Right lobe of liver (tissue), 6 donors: ENCODE results near the gene CD46. TPM values are rescaled to one million over a fixed set of nuclear protein-coding genes. Genes with fewer than 3 reads are reported as not detected.
A peak's percentile ranks its signal among the peaks of the same experiment; 100 is the strongest.

ENCODE experiments used
- ATAC-seq, 4 donors: fragments of 200-7000 bp; cut with Tn5 transposase; one replicate each; pipeline ENCODE4 v1.9.1; 2020; ENCODE audit warnings: mild to moderate bottlenecking in 4 of 4, moderate library complexity in 4 of 4
- DNase-seq, 3 donors: peaks; one replicate each; pipeline ENCODE4 v3.0.0-alpha.2; 2020
- H3K27ac ChIP-seq, 3 donors: fragments of 200-600 bp; one replicate each; pipeline ENCODE4 v1.8.0; 2022
- H3K27me3 ChIP-seq, 2 donors: fragments of 200-600 bp; one replicate each; pipeline ENCODE4 v1.8.0; 2022
- H3K36me3 ChIP-seq, 4 donors: fragments of 200-600 bp; sonication (generic) in 1 of 4; one replicate each; pipeline versions ENCODE4 v1.5.1 to v1.8.0; 2017 to 2022; ENCODE audit warnings: control low read depth in 1 of 4
- H3K4me1 ChIP-seq, 4 donors: fragments of 200-600 bp; sonication (generic) in 1 of 4; one replicate each; pipeline versions ENCODE4 v1.5.1 to v1.8.0; 2017 to 2022; ENCODE audit warnings: control low read depth in 1 of 4
- H3K4me3 ChIP-seq, 3 donors: fragments of 200-600 bp; one replicate each; pipeline ENCODE4 v1.8.0; 2022
- H3K9me3 ChIP-seq, 4 donors: fragments of 200-600 bp; sonication (generic) in 1 of 4; one replicate each; pipeline versions ENCODE4 v1.5.1 to v1.8.0; 2017 to 2022; ENCODE audit warnings: control low read depth in 1 of 4
- CTCF ChIP-seq, 4 donors: fragments of 200-600 bp in 3 of 4; fragments of 450-650 bp in 1 of 4; IDR thresholded peaks; one replicate each; pipeline versions ENCODE4 v1.5.1 to v1.8.0; 2016 to 2022; ENCODE audit warnings: antibody characterized with exemption in 4 of 4, mild to moderate bottlenecking in 2 of 4
- POLR2A ChIP-seq: fragments of 450-650 bp; IDR thresholded peaks from one replicate; pipeline ENCODE4 v1.6.1; 2017; ENCODE audit warnings: antibody characterized with exemption, mild to moderate bottlenecking
- WGBS: methylation state at CpG from one replicate; pipeline ENCODE4 v1.1.6; 2018; ENCODE audit warnings: low coverage, low lambda C conversion rate; ENCODE audit not compliant: insufficient coverage; ENCODE audit errors: missing lambda C conversion rate; 5-methylcytosine and 5-hydroxymethylcytosine counted together
- intact Hi-C, 2 donors: fragments of 100-400 bp; cut with DNase I; formaldehyde crosslinking; loops; one replicate each; pipeline versions ENCODE4 v1.11.2 to v1.14.1; 2022
- total RNA-seq, 6 experiments: library from RNA; depleted of rRNA in 2 of 6; stranded (reverse); fragments of >200 nt in 2 of 6; fragmentation: NEBNext Ultra II Directional in 3 of 6; extraction: Animal tissue kit (Norgen Biotek cat#: 25700) in 3 of 6; gene quantifications; one replicate each; pipeline versions ENCODE4 v1.1.0 to v1.2.4, GENCODE V29; 2016 to 2023
- donor health status: DM: no; HTN: yes; CAD: no.
- donor health status: DM: no; HTN: no; CAD: no.
- donor health status: DM: no; HTN: no; CAD: no.
- donor health status: DM: no; HTN: yes; CAD: no.
- donor health status: DM: no; HTN: yes; CAD: no.

The CD46 gene
- total RNA-seq, 6 experiments from 2014 or later: 99.3 to 133 (median 114) TPM

- TF ChIP-seq POLR2A (no peak), CTCF (IDR thresholded peaks at IDR 0.05) (no peak)
- Histone ChIP-seq H3K4me3 (no peak overlapping the region), H3K4me1 (peaks cover 0 to 24% (median 10%) of the 10 kb centered on the region in 4 donors), H3K27ac (no peak overlapping the region), H3K36me3 (no peaks in the 10 kb centered on the region), H3K9me3 (no peaks in the 10 kb centered on the region), H3K27me3 (no peaks in the 10 kb centered on the region)
- WGBS: 44% methylated on average over 6 of the region's 9 CpGs
- no peak for ATAC-seq
- DNase-seq: no peak
- intact Hi-C loops: loop anchor here (5.0 kb wide), 2 partner anchors 36 to 131 kb away; no protein-coding TSS in a partner anchor
These were observed 79.9 kb downstream of the CD46 start for GRCh38 chr1:207831517-207832327.

GRCh38 chr1:207832796-207833195 lies 80.9 kb downstream of the CD46 start:
- WGBS: 84% methylated on average over 6 of the region's 8 CpGs
- Histone ChIP-seq H3K36me3 (no peaks in the 10 kb centered on the region), H3K4me3 (no peak overlapping the region), H3K9me3 (no peaks in the 10 kb centered on the region), H3K27me3 (no peaks in the 10 kb centered on the region), H3K27ac (no peak overlapping the region), H3K4me1 (peaks cover 0 to 15% (median 4%) of the 10 kb centered on the region in 4 donors)
- no peak for ATAC-seq
- TF ChIP-seq CTCF (IDR thresholded peaks at IDR 0.05) (no peak), POLR2A (no peak)
- no peak for DNase-seq
- intact Hi-C loops: loop anchor here (5.0 kb wide), 2 partner anchors 35 to 130 kb away; no protein-coding TSS in a partner anchor

DNA sequence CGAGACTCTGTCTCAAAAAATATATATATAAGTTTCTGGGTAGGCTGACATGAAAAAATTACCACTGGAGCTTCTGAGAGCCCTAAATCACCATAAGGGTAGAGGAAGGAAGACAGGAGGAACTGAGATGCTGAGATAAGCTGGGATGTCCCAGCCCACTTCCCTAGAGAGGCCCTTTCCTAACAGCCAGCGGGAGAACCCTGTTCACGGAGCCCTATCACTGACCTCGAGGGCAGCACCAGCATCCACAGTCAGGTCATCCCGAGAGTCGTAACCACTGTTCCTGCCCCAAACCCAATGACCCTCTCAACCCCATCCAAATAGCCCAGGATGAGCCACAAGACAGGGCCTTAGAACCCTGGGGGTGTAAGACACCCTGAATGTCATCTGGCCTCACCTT lies 81.5 kb downstream of the CD46 start:
- H3K4me3 ChIP-seq: no peak overlapping the region
- H3K27me3 ChIP-seq: no peaks in the 10 kb centered on the region
- H3K4me1 ChIP-seq: peaks cover 0 to 9% (median under 1%) of the 10 kb centered on the region in 4 donors
- DNase-seq: no peak
- 43% methylated on average over 1 of the region's 6 CpGs for WGBS
- H3K36me3 ChIP-seq: no peaks in the 10 kb centered on the region
- intact Hi-C loops: loop anchor here (5.0 kb wide), 2 partner anchors 34 to 129 kb away; no protein-coding TSS in a partner anchor
- H3K9me3 ChIP-seq: no peaks in the 10 kb centered on the region
- peak in 1 of 4 donors; percentile 14 for ATAC-seq
- TF ChIP-seq POLR2A (no peak), CTCF (IDR thresholded peaks at IDR 0.05) (no peak)
- H3K27ac ChIP-seq: no peak overlapping the region

DNA sequence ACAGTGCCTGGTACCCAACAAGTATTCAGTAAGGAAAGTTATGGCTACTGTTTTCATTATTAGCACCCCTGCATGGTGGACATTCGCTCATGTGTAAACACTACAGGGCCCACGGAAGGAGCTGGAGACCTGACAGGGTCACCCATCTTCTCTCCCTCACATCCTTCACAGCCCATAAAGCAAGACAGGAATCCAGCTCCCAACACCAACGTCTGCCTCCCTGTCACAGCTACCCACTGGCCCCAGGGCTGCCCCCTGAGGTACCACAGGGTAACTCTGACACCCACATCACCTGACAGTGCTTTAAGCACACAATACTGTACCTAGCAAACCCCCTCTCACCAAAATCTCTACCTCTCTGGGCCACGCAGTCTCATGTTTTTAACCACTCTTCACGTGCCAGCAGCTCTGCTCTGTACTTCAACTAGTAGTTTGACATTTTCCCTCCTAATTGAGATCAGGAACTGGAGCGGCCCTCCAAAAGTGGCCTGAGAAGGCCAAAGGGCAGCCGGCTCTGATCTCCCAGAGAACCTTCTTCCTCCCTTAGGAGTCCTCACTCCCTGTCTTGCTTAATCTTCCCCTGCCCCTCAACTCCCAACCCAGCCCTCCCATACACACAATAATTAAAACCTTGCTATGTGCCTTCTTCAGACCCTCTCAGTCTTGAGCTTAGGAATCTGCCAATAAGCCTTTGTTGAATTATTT lies 82.3 kb downstream of the CD46 start:
- no peak overlapping the region for H3K4me3 ChIP-seq
- no peak for TF ChIP-seq CTCF (IDR thresholded peaks at IDR 0.05)
- no peak for TF ChIP-seq POLR2A
- no peak overlapping the region for H3K27ac ChIP-seq
- no peaks in the 10 kb centered on the region for H3K9me3 ChIP-seq
- intact Hi-C loops: loop anchor here (5.0 kb wide), 2 partner anchors 33 to 128 kb away; no protein-coding TSS in a partner anchor
- 80% methylated on average over 6 of the region's 7 CpGs for WGBS
- DNase-seq (no peak), ATAC-seq (no peak)
- peaks cover 0 to 1% (median 0%) of the 10 kb centered on the region in 4 donors for H3K4me1 ChIP-seq
- no peaks in the 10 kb centered on the region for H3K36me3 ChIP-seq
- H3K27me3 ChIP-seq: no peaks in the 10 kb centered on the region
